AG10803 (cell line): ENCODE measurements around the gene PACRG.

Source experiments
- DNase-seq: peaks from one replicate; pipeline ENCODE4 v3.0.0; 2010; ENCODE audit warnings: low read depth
- H3K4me3 ChIP-seq: 2 replicates; pipeline ENCODE4 v1.5.1; 2011; ENCODE audit warnings: mild to moderate bottlenecking, low read length, control low read depth
- CTCF ChIP-seq: conservative IDR thresholded peaks from 2 replicates; pipeline ENCODE4 v1.5.1; 2011; ENCODE audit warnings: mild to moderate bottlenecking, low read length, control low read depth, inconsistent platforms

PACRG gene

GRCh38 chr6:163260911-163261310 is 533.1 kb downstream of the PACRG start:
- H3K4me3 ChIP-seq: no peak overlapping the region
- TF ChIP-seq CTCF: no peak
- no peak for DNase-seq

- H3K4me3 ChIP-seq: no peak overlapping the region
- DNase-seq: no peak
- no peak for TF ChIP-seq CTCF
Observed at GRCh38 chr6:163261361-163261760, 533.6 kb downstream of the PACRG start.

- no peak for DNase-seq
- no peak overlapping the region for H3K4me3 ChIP-seq
- TF ChIP-seq CTCF: no peak
Observed at GRCh38 chr6:163262080-163262479, 534.3 kb downstream of the PACRG start.

- no peak for TF ChIP-seq CTCF
- no peak for DNase-seq
- H3K4me3 ChIP-seq: no peak overlapping the region
Observed at GRCh38 chr6:163263196-163263595, 535.4 kb downstream of the PACRG start.

- H3K4me3 ChIP-seq: no peak overlapping the region
- DNase-seq: no peak
- no peak for TF ChIP-seq CTCF
Observed at GRCh38 chr6:163263998-163264661, 536.4 kb downstream of the PACRG start.

GRCh38 chr6:163264662-163265035 is 536.9 kb downstream of the PACRG start:
- DNase-seq: no peak
- no peak overlapping the region for H3K4me3 ChIP-seq
- no peak for TF ChIP-seq CTCF

- DNase-seq: no peak
- H3K4me3 ChIP-seq: no peak overlapping the region
- TF ChIP-seq CTCF: no peak
Observed at GRCh38 chr6:163281634-163282033, 553.9 kb downstream of the PACRG start.
